ENCODE measurements around the gene MAP2K4.

The MAP2K4 gene

GRCh38 chr17:12040478-12040877 lies 19.8 kb downstream of the MAP2K4 start:
- DNase-seq: no peak

- DNase-seq: no peak
These were observed 20.6 kb downstream of the MAP2K4 start for GRCh38 chr17:12041312-12041711.

GRCh38 chr17:12043702-12044101 lies 23.0 kb downstream of the MAP2K4 start:
- no peak for DNase-seq

- DNase-seq: no peak
These were observed 26.1 kb downstream of the MAP2K4 start for GRCh38 chr17:12046786-12047185.

GRCh38 chr17:12047681-12048376 lies 27.2 kb downstream of the MAP2K4 start:
- no peak for DNase-seq

GRCh38 chr17:12048843-12049473 lies 28.3 kb downstream of the MAP2K4 start:
- DNase-seq: no peak

GRCh38 chr17:12050646-12051225 lies 30.1 kb downstream of the MAP2K4 start:
- no peak for DNase-seq

GRCh38 chr17:12053552-12053951 lies 32.9 kb downstream of the MAP2K4 start:
- DNase-seq: no peak

GRCh38 chr17:12055889-12056288 lies 35.2 kb downstream of the MAP2K4 start:
- no peak for DNase-seq

- no peak for DNase-seq
These were observed 36.8 kb downstream of the MAP2K4 start for GRCh38 chr17:12057520-12057919.

- DNase-seq: no peak
These were observed 37.9 kb downstream of the MAP2K4 start for GRCh38 chr17:12058535-12058934.

- no peak for DNase-seq
These were observed 41.6 kb downstream of the MAP2K4 start for GRCh38 chr17:12062249-12062648.

GRCh38 chr17:12064395-12064794 lies 43.7 kb downstream of the MAP2K4 start:
- DNase-seq: no peak

GRCh38 chr17:12067485-12067884 lies 46.8 kb downstream of the MAP2K4 start:
- DNase-seq: no peak

GRCh38 chr17:12068946-12069345 lies 48.3 kb downstream of the MAP2K4 start:
- DNase-seq: no peak

GRCh38 chr17:12070561-12070960 lies 49.9 kb downstream of the MAP2K4 start:
- DNase-seq: no peak

- DNase-seq: no peak
These were observed 53.7 kb downstream of the MAP2K4 start for GRCh38 chr17:12074346-12074745.

GRCh38 chr17:12077773-12078172 lies 57.1 kb downstream of the MAP2K4 start:
- DNase-seq: no peak

GRCh38 chr17:12078791-12079190 lies 58.1 kb downstream of the MAP2K4 start:
- DNase-seq: no peak

- no peak for DNase-seq
These were observed 61.0 kb downstream of the MAP2K4 start for GRCh38 chr17:12081720-12082119.

GRCh38 chr17:12085076-12085949 lies 64.6 kb downstream of the MAP2K4 start:
- no peak for DNase-seq

- DNase-seq: no peak
These were observed 67.4 kb downstream of the MAP2K4 start for GRCh38 chr17:12088035-12088434.

GRCh38 chr17:12089809-12090384 lies 69.2 kb downstream of the MAP2K4 start:
- DNase-seq: no peak

All from SIG-M5 (cell line).